ENCODE results near the gene GAREM1.

DNA sequence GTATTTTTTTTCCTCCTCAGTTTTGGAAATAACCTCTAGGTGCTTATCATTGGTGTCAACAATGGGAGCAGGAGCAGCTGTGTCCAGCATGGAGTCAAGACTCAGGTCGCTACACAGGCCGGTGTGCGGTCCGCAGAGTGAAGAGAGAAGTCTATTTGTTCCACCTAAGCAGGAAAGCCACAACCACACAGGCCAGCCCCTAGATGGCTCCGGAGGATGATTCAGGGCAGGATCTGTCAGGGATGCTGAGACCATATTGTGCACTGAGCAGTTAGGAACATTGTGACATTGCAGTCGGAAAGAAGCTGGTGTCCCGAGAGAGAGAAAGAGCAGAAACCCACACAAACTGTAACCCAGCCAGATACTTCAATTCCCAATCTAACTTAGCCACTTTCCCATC is 136.9 kb downstream of the GAREM1 start:
- TF ChIP-seq, protein P1, sequence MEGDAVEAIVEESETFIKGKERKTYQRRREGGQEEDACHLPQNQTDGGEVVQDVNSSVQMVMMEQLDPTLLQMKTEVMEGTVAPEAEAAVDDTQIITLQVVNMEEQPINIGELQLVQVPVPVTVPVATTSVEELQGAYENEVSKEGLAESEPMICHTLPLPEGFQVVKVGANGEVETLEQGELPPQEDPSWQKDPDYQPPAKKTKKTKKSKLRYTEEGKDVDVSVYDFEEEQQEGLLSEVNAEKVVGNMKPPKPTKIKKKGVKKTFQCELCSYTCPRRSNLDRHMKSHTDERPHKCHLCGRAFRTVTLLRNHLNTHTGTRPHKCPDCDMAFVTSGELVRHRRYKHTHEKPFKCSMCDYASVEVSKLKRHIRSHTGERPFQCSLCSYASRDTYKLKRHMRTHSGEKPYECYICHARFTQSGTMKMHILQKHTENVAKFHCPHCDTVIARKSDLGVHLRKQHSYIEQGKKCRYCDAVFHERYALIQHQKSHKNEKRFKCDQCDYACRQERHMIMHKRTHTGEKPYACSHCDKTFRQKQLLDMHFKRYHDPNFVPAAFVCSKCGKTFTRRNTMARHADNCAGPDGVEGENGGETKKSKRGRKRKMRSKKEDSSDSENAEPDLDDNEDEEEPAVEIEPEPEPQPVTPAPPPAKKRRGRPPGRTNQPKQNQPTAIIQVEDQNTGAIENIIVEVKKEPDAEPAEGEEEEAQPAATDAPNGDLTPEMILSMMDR (IDR thresholded peaks at IDR 0.05) = no peak
- no peak for TF ChIP-seq EZH2 (IDR thresholded peaks at IDR 0.05)

Data from neural progenitor cell (in vitro differentiated cells).